KOPT-K1 (cell line): Measurements from ENCODE around the gene SRMS.

Experiments
- H3K27ac ChIP-seq: fragments of 200-600 bp; sonication (generic); 2 replicates; pipeline ENCODE4 v1.5.1; 2016; ENCODE audit warnings: antibody characterized with exemption, mild to moderate bottlenecking, low read depth, low read length; ENCODE audit not compliant: poor library complexity, severe bottlenecking
- H3K36me3 ChIP-seq: fragments of 200-600 bp; sonication (generic); 2 replicates; pipeline ENCODE4 v1.5.1; 2017; ENCODE audit warnings: antibody characterized with exemption, mild to moderate bottlenecking, low read length, moderate library complexity; ENCODE audit not compliant: insufficient read depth
- H3K9me3 ChIP-seq: fragments of 200-600 bp; sonication (generic); 2 replicates; pipeline ENCODE4 v1.5.1; 2017; ENCODE audit warnings: antibody characterized with exemption, low read length, mild to moderate bottlenecking; ENCODE audit not compliant: insufficient read depth, poor library complexity, severe bottlenecking

Gene SRMS

GRCh38 chr20:63547725-63548480, at the start of gene SRMS:
TSS of gene SRMS (minus strand) at chr20:63547749. CDS start at chr20:63547463, 286 bp downstream.
- Histone ChIP-seq H3K27ac (no peak within 1 kb of the TSS), H3K9me3 (no peaks in the 10 kb centered on the region), H3K36me3 (no peaks in the 10 kb centered on the region)

GRCh38 chr20:63596423-63596822, 48.9 kb upstream of the SRMS start:
- Histone ChIP-seq H3K9me3 (no peaks in the 10 kb centered on the region), H3K27ac (no peak overlapping the region), H3K36me3 (peaks cover 97% of the 10 kb centered on the region)

GRCh38 chr20:63595416-63596127, 48.0 kb upstream of the SRMS start:
- Histone ChIP-seq H3K27ac (no peak overlapping the region), H3K36me3 (peaks cover 97% of the 10 kb centered on the region)

GRCh38 chr20:63594043-63594561, 46.6 kb upstream of the SRMS start:
- Histone ChIP-seq H3K27ac (no peak overlapping the region), H3K36me3 (peaks cover 99% of the 10 kb centered on the region), H3K9me3 (no peaks in the 10 kb centered on the region)

More at GRCh38 chr20:63595416-63596127, 48.0 kb upstream of the SRMS start:
- H3K9me3 ChIP-seq, result no peaks in the 10 kb centered on the region

GRCh38 chr20:63592661-63593060, 45.1 kb upstream of the SRMS start:
- peaks cover 87% of the 10 kb centered on the region for H3K36me3 ChIP-seq
- H3K9me3 ChIP-seq, result no peaks in the 10 kb centered on the region
- no peak overlapping the region for H3K27ac ChIP-seq

GRCh38 chr20:63591786-63592355, 44.3 kb upstream of the SRMS start:
- no peak overlapping the region for H3K27ac ChIP-seq
- H3K36me3 ChIP-seq, result peaks cover 79% of the 10 kb centered on the region
- no peaks in the 10 kb centered on the region for H3K9me3 ChIP-seq

- Histone ChIP-seq H3K36me3 (peaks cover 72% of the 10 kb centered on the region), H3K9me3 (no peaks in the 10 kb centered on the region), H3K27ac (no peak overlapping the region)
Observed at GRCh38 chr20:63591147-63591533, 43.6 kb upstream of the SRMS start.

- H3K27ac ChIP-seq, result no peak overlapping the region
- no peaks in the 10 kb centered on the region for H3K9me3 ChIP-seq
- H3K36me3 ChIP-seq, result peaks cover 66% of the 10 kb centered on the region
Observed at GRCh38 chr20:63590218-63591146, 42.9 kb upstream of the SRMS start.

- H3K27ac ChIP-seq, result no peak overlapping the region
Observed at GRCh38 chr20:63589261-63590217, 42.0 kb upstream of the SRMS start.

GRCh38 chr20:63588641-63589041, 41.1 kb upstream of the SRMS start:
- H3K36me3 ChIP-seq, result peaks cover 48% of the 10 kb centered on the region
- no peaks in the 10 kb centered on the region for H3K9me3 ChIP-seq
- no peak overlapping the region for H3K27ac ChIP-seq

More at GRCh38 chr20:63589261-63590217, 42.0 kb upstream of the SRMS start:
- Histone ChIP-seq H3K36me3 (peaks cover 56% of the 10 kb centered on the region), H3K9me3 (no peaks in the 10 kb centered on the region)

GRCh38 chr20:63587776-63588591, 40.4 kb upstream of the SRMS start:
- H3K9me3 ChIP-seq, result no peaks in the 10 kb centered on the region
- H3K27ac ChIP-seq, result no peak overlapping the region
- H3K36me3 ChIP-seq, result peaks cover 41% of the 10 kb centered on the region

GRCh38 chr20:63587256-63587655, 39.7 kb upstream of the SRMS start:
- Histone ChIP-seq H3K27ac (no peak overlapping the region), H3K9me3 (no peaks in the 10 kb centered on the region), H3K36me3 (peaks cover 34% of the 10 kb centered on the region)

GRCh38 chr20:63586797-63587196, 39.2 kb upstream of the SRMS start:
- H3K36me3 ChIP-seq, result peaks cover 29% of the 10 kb centered on the region
- H3K27ac ChIP-seq, result no peak overlapping the region
- no peaks in the 10 kb centered on the region for H3K9me3 ChIP-seq
